GM10248 (cell line): ENCODE data around the gene MCCD1.
"Not testable (repeated sequence)": the region's sequence is repeated elsewhere in the genome, so short reads cannot be mapped to it uniquely, and the experiment has no call there.

Experiments
- CTCF ChIA-PET: fragments of 300-600 bp; sonication (Branson Sonifier 250); formaldehyde crosslinking; extraction: SDS; loops from one replicate; lab custom pipeline; 2021; ENCODE audit warnings: antibody characterized with exemption; lab: Yijun Ruan, JAX
- POLR2A ChIA-PET: fragments of 350-650 bp; sonication (Branson Sonifier 250); formaldehyde crosslinking; extraction: SDS; loops from one replicate; lab custom pipeline; 2020; ENCODE audit warnings: antibody characterized with exemption; lab: Yijun Ruan, JAX
- DNase-seq: peaks from one replicate; pipeline ENCODE4 v3.0.0; 2012; ENCODE audit errors: extremely low spot score
- TF ChIP-seq, protein P1 (sequence below): IDR thresholded peaks from 2 replicates; pipeline ENCODE4 v1.5.1; 2012; ENCODE audit warnings: mild to moderate bottlenecking, low read depth; ENCODE audit errors: extremely low read depth, missing control alignments, control extremely low read depth

MCCD1 gene

GRCh38 chr6:31528821-31529328 is at the start of gene MCCD1:
Gene MCCD1, plus strand, starts transcription at chr6:31528962. Its CDS starts 53 bp downstream, at chr6:31529015.
- ChIA-PET CTCF (interaction anchor here (1.7 to 2.2 kb wide), 2 partner anchors 12 to 70 kb away, joined by 9 read pairs; partner anchors contain the start of gene DDX39B), POLR2A (interaction anchor here (0.5 to 3.4 kb wide), 7 partner anchors 10 to 1726 kb away, joined by 3 to 14 read pairs (median 4); partner anchors contain the start of gene DDX39B)
- TF ChIP-seq, protein P1, sequence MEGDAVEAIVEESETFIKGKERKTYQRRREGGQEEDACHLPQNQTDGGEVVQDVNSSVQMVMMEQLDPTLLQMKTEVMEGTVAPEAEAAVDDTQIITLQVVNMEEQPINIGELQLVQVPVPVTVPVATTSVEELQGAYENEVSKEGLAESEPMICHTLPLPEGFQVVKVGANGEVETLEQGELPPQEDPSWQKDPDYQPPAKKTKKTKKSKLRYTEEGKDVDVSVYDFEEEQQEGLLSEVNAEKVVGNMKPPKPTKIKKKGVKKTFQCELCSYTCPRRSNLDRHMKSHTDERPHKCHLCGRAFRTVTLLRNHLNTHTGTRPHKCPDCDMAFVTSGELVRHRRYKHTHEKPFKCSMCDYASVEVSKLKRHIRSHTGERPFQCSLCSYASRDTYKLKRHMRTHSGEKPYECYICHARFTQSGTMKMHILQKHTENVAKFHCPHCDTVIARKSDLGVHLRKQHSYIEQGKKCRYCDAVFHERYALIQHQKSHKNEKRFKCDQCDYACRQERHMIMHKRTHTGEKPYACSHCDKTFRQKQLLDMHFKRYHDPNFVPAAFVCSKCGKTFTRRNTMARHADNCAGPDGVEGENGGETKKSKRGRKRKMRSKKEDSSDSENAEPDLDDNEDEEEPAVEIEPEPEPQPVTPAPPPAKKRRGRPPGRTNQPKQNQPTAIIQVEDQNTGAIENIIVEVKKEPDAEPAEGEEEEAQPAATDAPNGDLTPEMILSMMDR: no peak
- DNase-seq: no peak

- CTCF ChIA-PET: interaction anchor here (1.2 to 2.1 kb wide), 3 partner anchors 14 to 79 kb away, joined by 3 to 7 read pairs (median 3); no protein-coding TSS in a partner anchor
- DNase-seq: no peak
- POLR2A ChIA-PET: no interaction called here
- TF ChIP-seq, protein P1: no peak
These were observed 49.4 kb upstream of the MCCD1 start for GRCh38 chr6:31479151-31479932.

GRCh38 chr6:31479933-31480535 is 48.7 kb upstream of the MCCD1 start:
- ChIA-PET POLR2A (interaction anchor here (1.2 kb wide), 1 partner anchor 17 kb away, joined by 3 read pairs; no protein-coding TSS in a partner anchor), CTCF (interaction anchor here (1.3 kb wide), 1 partner anchor 17 kb away, joined by 3 read pairs; no protein-coding TSS in a partner anchor)
- TF ChIP-seq, protein P1: no peak
- no peak for DNase-seq

DNA sequence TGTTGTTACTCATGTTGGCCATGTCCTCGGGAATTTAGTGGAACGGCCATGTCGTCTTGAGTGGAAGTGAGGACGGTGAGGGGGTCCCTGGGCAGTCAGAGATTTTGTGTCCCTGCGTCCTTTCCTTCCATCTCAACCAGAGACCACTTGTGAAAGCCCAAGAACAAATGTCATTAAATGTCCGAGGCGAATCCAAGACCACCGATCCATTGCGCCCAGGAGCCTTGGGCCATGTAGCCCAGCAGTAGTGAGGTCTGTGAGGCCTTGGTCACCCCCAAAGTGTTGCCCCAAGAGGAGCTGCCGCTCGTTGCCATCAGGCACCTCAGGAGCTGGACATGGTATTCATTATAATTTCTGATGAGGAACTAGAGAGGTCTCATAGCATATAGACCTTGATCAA is 48.2 kb upstream of the MCCD1 start:
- no peak for DNase-seq
- CTCF ChIA-PET: interaction anchor here (1.3 kb wide), 1 partner anchor 18 kb away, joined by 3 read pairs; no protein-coding TSS in a partner anchor
- POLR2A ChIA-PET: interaction anchor here (1.2 kb wide), 1 partner anchor 18 kb away, joined by 3 read pairs; no protein-coding TSS in a partner anchor
- TF ChIP-seq, protein P1: no peak

GRCh38 chr6:31483392-31483791 is 45.4 kb upstream of the MCCD1 start:
- ChIA-PET POLR2A (no interaction called here), CTCF (interaction anchor here (1.9 kb wide), 1 partner anchor 10 kb away, joined by 8 read pairs; no protein-coding TSS in a partner anchor)
- DNase-seq: no peak
- TF ChIP-seq, protein P1: no peak

GRCh38 chr6:31485055-31485454 is 43.7 kb upstream of the MCCD1 start:
- TF ChIP-seq, protein P1: no peak
- CTCF ChIA-PET: no interaction called here
- POLR2A ChIA-PET: no interaction called here
- DNase-seq: no peak

GRCh38 chr6:31486065-31486837 is 42.5 kb upstream of the MCCD1 start:
- POLR2A ChIA-PET, DNase-seq, CTCF ChIA-PET: not testable (repeated sequence)

- DNase-seq, CTCF ChIA-PET, POLR2A ChIA-PET: not testable (repeated sequence)
These were observed 41.1 kb upstream of the MCCD1 start for GRCh38 chr6:31487674-31488073.
